ENCODE results near the gene AKAP11. TPM values are rescaled to one million over a fixed set of nuclear protein-coding genes. Genes with fewer than 3 reads are reported as not detected.

AKAP11 gene
- total and polyA plus RNA-seq, 4 donors = 4.8 to 42.0 (median 22.0) TPM

DNA sequence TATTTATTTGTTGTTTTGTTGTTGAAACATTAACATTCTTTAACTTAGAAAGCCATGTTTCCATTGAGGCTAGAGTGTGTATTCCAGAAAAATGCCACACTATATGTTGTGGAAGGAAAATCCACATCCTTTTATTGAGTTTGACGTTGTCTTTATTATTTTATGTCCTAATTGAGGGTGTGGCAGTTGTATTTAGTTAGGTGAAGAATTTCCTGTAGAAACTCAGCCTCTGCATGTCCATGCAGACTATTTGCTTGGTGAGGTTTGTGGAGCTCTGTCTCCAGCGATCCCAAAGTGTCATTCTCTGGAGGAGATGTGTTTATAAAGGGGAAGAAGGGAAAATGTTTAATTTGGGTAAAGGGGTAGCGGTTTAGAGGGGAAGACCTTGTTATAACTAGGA lies 46.6 kb downstream of the AKAP11 start:
- ATAC-seq (ENCODE audit: low FRiP score) = no peak
- no peak for DNase-seq
- no peak overlapping the region for H3K4me3 ChIP-seq (ENCODE audit: low read length in 2 of 2)
- H3K36me3 ChIP-seq (ENCODE audit: control insufficient read depth in 1 of 2, insufficient read depth in 2 of 2, low read length in 1 of 2) = no peaks in the 10 kb centered on the region
- WGBS, 2 donors = 64 to 72% methylated on average over 3 of the region's 3 CpGs
- intact Hi-C loops (cut with DNase I) = no loop called here
- no peaks in the 10 kb centered on the region for H3K9me3 ChIP-seq (ENCODE audit: control insufficient read depth, low read length)
- H3K27ac ChIP-seq (ENCODE audit: low read depth in 1 of 2, low read length in 2 of 2) = no peak overlapping the region
- H3K27me3 ChIP-seq (ENCODE audit: control insufficient read depth in 1 of 2, insufficient read depth in 2 of 2, low read length in 1 of 2) = no peaks in the 10 kb centered on the region
- no peaks in the 10 kb centered on the region for H3K4me1 ChIP-seq (ENCODE audit: control insufficient read depth in 1 of 2, insufficient read depth in 2 of 2, low read length in 2 of 2)

DNA sequence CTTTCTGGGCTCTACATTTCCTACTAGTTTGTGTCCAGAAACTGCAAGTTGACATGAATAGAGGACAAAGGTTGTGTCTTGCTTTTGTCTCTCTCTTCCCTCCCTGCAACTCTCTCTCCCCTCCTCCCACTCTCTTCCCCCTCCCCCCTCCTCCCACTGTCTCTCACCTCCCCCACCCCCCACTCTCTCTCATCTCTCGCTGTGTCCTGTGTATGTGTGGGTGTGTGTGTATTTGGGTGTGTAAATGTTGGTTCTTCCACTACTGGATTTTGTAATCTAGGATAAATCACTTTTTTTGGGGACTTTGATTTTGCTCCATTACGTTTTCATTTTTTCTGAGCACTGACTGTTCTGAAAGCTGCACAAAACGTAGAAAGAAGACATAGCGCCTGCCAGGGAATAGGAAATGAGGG lies 48.4 kb downstream of the AKAP11 start:
- WGBS, 2 donors = 87 to 88% methylated on average over 4 of the region's 4 CpGs
- no peak overlapping the region for H3K4me3 ChIP-seq (ENCODE audit: low read length in 2 of 2)
- no peak for DNase-seq
- H3K36me3 ChIP-seq (ENCODE audit: control insufficient read depth in 1 of 2, insufficient read depth in 2 of 2, low read length in 1 of 2) = no peaks in the 10 kb centered on the region
- H3K4me1 ChIP-seq (ENCODE audit: control insufficient read depth in 1 of 2, insufficient read depth in 2 of 2, low read length in 2 of 2) = no peaks in the 10 kb centered on the region
- no peaks in the 10 kb centered on the region for H3K9me3 ChIP-seq (ENCODE audit: control insufficient read depth, low read length)
- intact Hi-C loops (cut with DNase I) = no loop called here
- H3K27me3 ChIP-seq (ENCODE audit: control insufficient read depth in 1 of 2, insufficient read depth in 2 of 2, low read length in 1 of 2) = no peaks in the 10 kb centered on the region
- no peak for ATAC-seq (ENCODE audit: low FRiP score)
- no peak overlapping the region for H3K27ac ChIP-seq (ENCODE audit: low read depth in 1 of 2, low read length in 2 of 2)

DNA sequence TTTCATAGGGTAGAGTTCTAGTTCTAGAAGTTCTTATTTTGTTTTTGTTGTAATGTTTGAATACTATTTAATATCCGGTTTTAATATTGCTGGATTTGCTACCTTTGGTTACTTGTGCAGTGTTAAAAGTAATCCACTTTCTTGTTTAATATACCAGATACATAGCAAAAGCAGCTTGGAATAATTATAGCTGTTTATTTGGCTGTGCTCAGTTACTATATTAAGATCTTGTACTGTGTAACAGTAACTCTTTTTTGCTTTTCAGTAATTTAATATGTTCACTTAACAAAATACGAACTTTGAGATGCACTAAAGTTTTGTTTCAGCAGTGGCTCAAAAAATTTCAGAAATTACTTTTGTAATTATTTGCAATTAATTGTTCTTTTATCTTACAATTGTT lies 50.9 kb downstream of the AKAP11 start:
- H3K9me3 ChIP-seq (ENCODE audit: control insufficient read depth, low read length) = no peaks in the 10 kb centered on the region
- ATAC-seq (ENCODE audit: low FRiP score) (no peak), DNase-seq (no peak)
- H3K27me3 ChIP-seq (ENCODE audit: control insufficient read depth in 1 of 2, insufficient read depth in 2 of 2, low read length in 1 of 2) = no peaks in the 10 kb centered on the region
- H3K27ac ChIP-seq (ENCODE audit: low read depth in 1 of 2, low read length in 2 of 2) = no peak overlapping the region
- H3K4me3 ChIP-seq (ENCODE audit: low read length in 2 of 2) = no peak overlapping the region
- no peaks in the 10 kb centered on the region for H3K4me1 ChIP-seq (ENCODE audit: control insufficient read depth in 1 of 2, insufficient read depth in 2 of 2, low read length in 2 of 2)
- 85 to 89% methylated on average over 2 of the region's 2 CpGs for WGBS, 2 donors
- H3K36me3 ChIP-seq (ENCODE audit: control insufficient read depth in 1 of 2, insufficient read depth in 2 of 2, low read length in 1 of 2) = no peaks in the 10 kb centered on the region
- intact Hi-C loops (cut with DNase I) = no loop called here

DNA sequence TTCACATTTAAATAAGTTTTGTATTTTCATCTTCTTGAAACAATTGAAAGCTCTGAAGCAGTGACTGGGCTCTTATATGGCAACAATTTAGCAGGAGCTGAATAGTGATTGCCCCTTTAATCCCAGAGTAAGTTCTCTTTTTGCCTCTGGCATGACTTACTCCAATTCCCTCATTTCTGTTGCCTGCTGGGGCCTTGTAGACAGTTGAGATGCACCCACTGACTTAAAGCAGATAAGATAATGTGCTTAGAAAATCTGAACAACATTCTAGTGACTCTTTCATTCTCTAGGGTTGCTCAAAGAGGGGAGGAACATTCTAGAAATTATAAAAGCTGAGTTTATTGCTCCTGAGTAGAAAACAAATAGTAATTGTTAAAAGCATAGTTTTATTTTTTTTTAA lies 52.8 kb downstream of the AKAP11 start:
- intact Hi-C loops (cut with DNase I) = no loop called here
- Histone ChIP-seq H3K4me1 (ENCODE audit: control insufficient read depth in 1 of 2, insufficient read depth in 2 of 2, low read length in 2 of 2) (no peaks in the 10 kb centered on the region), H3K27me3 (ENCODE audit: control insufficient read depth in 1 of 2, insufficient read depth in 2 of 2, low read length in 1 of 2) (no peaks in the 10 kb centered on the region), H3K27ac (ENCODE audit: low read depth in 1 of 2, low read length in 2 of 2) (no peak overlapping the region), H3K9me3 (ENCODE audit: control insufficient read depth, low read length) (no peaks in the 10 kb centered on the region), H3K36me3 (ENCODE audit: control insufficient read depth in 1 of 2, insufficient read depth in 2 of 2, low read length in 1 of 2) (no peaks in the 10 kb centered on the region), H3K4me3 (ENCODE audit: low read length in 2 of 2) (no peak overlapping the region)
- ATAC-seq (ENCODE audit: low FRiP score) (no peak), DNase-seq (no peak)

DNA sequence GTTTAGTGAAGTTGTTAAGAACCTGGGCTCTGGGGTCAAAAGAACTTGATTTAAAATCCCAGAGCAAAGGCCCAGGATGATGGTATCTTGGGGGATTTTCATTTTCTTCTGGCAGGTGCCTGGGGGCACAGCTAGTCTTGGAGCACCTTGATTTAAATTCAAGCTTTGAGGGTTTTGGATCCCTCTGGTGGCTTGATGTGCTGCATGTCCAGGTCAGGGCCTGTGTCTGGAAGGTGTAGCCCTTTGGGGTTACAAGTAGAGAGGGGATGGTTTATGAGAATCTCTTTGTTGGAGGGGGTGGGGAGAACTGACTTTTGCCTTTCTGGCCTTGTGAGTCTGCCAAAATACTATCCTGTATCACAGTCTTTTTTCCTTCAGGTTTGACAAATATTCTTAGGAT lies 55.8 kb downstream of the AKAP11 start:
- no peaks in the 10 kb centered on the region for H3K36me3 ChIP-seq (ENCODE audit: control insufficient read depth in 1 of 2, insufficient read depth in 2 of 2, low read length in 1 of 2)
- no peak overlapping the region for H3K4me3 ChIP-seq (ENCODE audit: low read length in 2 of 2)
- H3K27me3 ChIP-seq (ENCODE audit: control insufficient read depth in 1 of 2, insufficient read depth in 2 of 2, low read length in 1 of 2) = no peaks in the 10 kb centered on the region
- ATAC-seq (ENCODE audit: low FRiP score) = no peak
- H3K4me1 ChIP-seq (ENCODE audit: control insufficient read depth in 1 of 2, insufficient read depth in 2 of 2, low read length in 2 of 2) = no peaks in the 10 kb centered on the region
- DNase-seq = no peak
- no peaks in the 10 kb centered on the region for H3K9me3 ChIP-seq (ENCODE audit: control insufficient read depth, low read length)
- H3K27ac ChIP-seq (ENCODE audit: low read depth in 1 of 2, low read length in 2 of 2) = no peak overlapping the region
- intact Hi-C loops (cut with DNase I) = no loop called here

DNA sequence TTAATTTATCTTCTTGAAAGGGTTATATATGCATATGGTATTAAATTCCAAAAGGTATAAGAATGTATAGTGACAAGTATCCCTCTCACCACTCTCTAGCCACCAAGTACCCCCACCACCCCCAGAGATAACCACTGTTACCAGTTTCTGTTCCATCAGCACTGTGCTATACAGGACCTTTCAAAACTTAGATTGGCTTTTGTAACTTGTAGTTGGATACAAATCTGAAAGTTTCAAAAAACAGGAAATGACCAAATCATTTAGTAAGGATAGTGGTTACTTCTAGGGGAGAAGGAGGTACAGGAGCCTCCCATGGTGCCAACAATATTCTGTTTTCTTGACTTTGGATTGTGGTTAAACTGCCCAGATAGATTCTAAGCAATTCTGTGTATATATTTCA lies 56.7 kb downstream of the AKAP11 start:
- no peaks in the 10 kb centered on the region for H3K9me3 ChIP-seq (ENCODE audit: control insufficient read depth, low read length)
- H3K4me1 ChIP-seq (ENCODE audit: control insufficient read depth in 1 of 2, insufficient read depth in 2 of 2, low read length in 2 of 2) = no peaks in the 10 kb centered on the region
- intact Hi-C loops (cut with DNase I) = no loop called here
- H3K4me3 ChIP-seq (ENCODE audit: low read length in 2 of 2) = no peak overlapping the region
- H3K27ac ChIP-seq (ENCODE audit: low read depth in 1 of 2, low read length in 2 of 2) = no peak overlapping the region
- DNase-seq (no peak), ATAC-seq (ENCODE audit: low FRiP score) (no peak)
- no peaks in the 10 kb centered on the region for H3K27me3 ChIP-seq (ENCODE audit: control insufficient read depth in 1 of 2, insufficient read depth in 2 of 2, low read length in 1 of 2)
- H3K36me3 ChIP-seq (ENCODE audit: control insufficient read depth in 1 of 2, insufficient read depth in 2 of 2, low read length in 1 of 2) = no peaks in the 10 kb centered on the region

DNA sequence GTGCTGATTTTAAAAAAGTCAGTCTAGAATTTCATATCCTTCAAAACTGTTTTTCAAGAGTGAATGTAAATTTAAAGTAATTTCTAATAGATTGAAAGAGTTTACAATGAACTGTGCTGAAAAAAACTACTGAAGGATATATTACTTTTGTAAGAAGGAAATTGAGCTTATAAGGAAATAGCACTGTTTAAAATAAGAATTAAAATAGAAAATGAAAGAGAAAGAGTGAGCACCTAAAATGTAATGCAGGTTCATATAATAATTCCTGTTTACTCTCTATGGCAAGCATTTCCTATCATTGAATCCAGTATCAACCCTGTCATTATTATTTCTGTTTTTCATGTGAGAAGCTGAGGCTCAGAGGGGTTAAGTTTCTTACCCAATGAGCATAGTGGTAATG lies 57.3 kb downstream of the AKAP11 start:
- intact Hi-C loops (cut with DNase I) = no loop called here
- no peaks in the 10 kb centered on the region for H3K36me3 ChIP-seq (ENCODE audit: control insufficient read depth in 1 of 2, insufficient read depth in 2 of 2, low read length in 1 of 2)
- H3K4me1 ChIP-seq (ENCODE audit: control insufficient read depth in 1 of 2, insufficient read depth in 2 of 2, low read length in 2 of 2) = no peaks in the 10 kb centered on the region
- H3K9me3 ChIP-seq (ENCODE audit: control insufficient read depth, low read length) = no peaks in the 10 kb centered on the region
- DNase-seq = no peak
- no peak for ATAC-seq (ENCODE audit: low FRiP score)
- H3K4me3 ChIP-seq (ENCODE audit: low read length in 2 of 2) = no peak overlapping the region
- H3K27ac ChIP-seq (ENCODE audit: low read depth in 1 of 2, low read length in 2 of 2) = no peak overlapping the region
- H3K27me3 ChIP-seq (ENCODE audit: control insufficient read depth in 1 of 2, insufficient read depth in 2 of 2, low read length in 1 of 2) = no peaks in the 10 kb centered on the region

DNA sequence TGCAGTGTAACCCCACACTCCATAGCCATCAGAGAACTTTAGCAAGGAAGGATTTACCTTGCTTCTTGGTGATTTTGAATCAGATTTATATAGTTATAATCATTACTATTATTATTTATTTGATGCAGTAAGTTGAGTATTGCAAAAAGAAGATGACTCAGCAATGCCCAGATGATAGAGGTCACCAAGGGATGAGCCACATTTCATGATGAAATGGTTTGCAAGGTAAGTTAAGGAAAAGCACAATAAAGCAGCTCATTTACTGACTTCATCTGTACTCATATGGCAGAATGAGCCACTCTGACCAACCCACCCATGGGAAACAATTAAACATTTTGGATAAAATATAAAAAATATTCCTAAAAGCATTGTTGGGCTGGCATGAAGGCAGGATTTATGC lies 59.1 kb downstream of the AKAP11 start:
- Histone ChIP-seq H3K9me3 (ENCODE audit: control insufficient read depth, low read length) (no peaks in the 10 kb centered on the region), H3K27me3 (ENCODE audit: control insufficient read depth in 1 of 2, insufficient read depth in 2 of 2, low read length in 1 of 2) (no peaks in the 10 kb centered on the region), H3K36me3 (ENCODE audit: control insufficient read depth in 1 of 2, insufficient read depth in 2 of 2, low read length in 1 of 2) (no peaks in the 10 kb centered on the region), H3K27ac (ENCODE audit: low read depth in 1 of 2, low read length in 2 of 2) (no peak overlapping the region), H3K4me3 (ENCODE audit: low read length in 2 of 2) (no peak overlapping the region), H3K4me1 (ENCODE audit: control insufficient read depth in 1 of 2, insufficient read depth in 2 of 2, low read length in 2 of 2) (no peaks in the 10 kb centered on the region)
- ATAC-seq (ENCODE audit: low FRiP score) (no peak), DNase-seq (no peak)
- intact Hi-C loops (cut with DNase I) = no loop called here

DNA sequence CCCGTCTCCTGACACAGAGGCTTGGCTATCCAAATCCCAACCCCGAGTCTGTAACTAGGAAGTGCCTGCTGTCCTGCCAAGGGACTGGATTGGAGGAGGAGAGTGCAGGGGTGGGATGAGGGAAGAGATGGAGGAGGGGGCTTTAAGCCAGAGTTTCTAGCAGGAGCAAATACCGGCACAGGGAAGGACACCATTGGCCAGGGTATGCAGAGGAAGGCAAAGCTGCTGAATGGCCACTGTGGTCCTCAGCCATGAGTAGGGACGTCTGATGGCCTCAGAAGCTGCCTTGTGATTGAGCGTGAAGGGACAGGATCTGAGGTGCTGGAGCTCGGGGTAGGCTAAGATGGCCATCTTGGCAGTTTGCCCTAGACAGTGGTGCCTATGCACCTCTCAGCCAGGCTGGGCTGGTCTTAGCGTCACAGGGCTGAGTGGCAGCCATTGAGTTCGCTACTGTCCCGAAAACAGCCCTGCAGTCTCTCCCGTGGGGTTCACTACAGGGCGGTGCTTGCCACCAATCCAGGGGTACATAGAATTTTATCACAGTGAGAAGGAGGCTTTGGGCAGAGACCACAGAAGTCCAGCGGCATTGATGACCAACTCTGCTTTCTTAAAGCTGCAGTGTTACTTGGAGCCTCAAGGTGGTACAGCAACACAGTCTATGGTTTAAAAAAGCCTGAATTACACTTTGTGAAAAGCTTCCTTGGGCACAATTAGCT lies 61.8 kb downstream of the AKAP11 start:
- intact Hi-C loops (cut with DNase I) = no loop called here
- H3K27ac ChIP-seq (ENCODE audit: low read depth in 1 of 2, low read length in 2 of 2) = no peak overlapping the region
- no peak for DNase-seq
- 49 to 56% methylated on average over 12 of the region's 12 CpGs for WGBS, 2 donors
- H3K4me1 ChIP-seq (ENCODE audit: control insufficient read depth in 1 of 2, insufficient read depth in 2 of 2, low read length in 2 of 2) = no peaks in the 10 kb centered on the region
- peak; percentile 50 for ATAC-seq (ENCODE audit: low FRiP score)
- no peaks in the 10 kb centered on the region for H3K9me3 ChIP-seq (ENCODE audit: control insufficient read depth, low read length)
- H3K4me3 ChIP-seq (ENCODE audit: low read length in 2 of 2) = no peak overlapping the region
- H3K27me3 ChIP-seq (ENCODE audit: control insufficient read depth in 1 of 2, insufficient read depth in 2 of 2, low read length in 1 of 2) = no peaks in the 10 kb centered on the region
- no peaks in the 10 kb centered on the region for H3K36me3 ChIP-seq (ENCODE audit: control insufficient read depth in 1 of 2, insufficient read depth in 2 of 2, low read length in 1 of 2)

Measured in aorta (tissue), 5 donors.